Spleen (tissue), 7 donors: Measurements from ENCODE around the gene GNG7.

Source experiments
- POLR2A ChIP-seq, 3 donors: fragments of 450-650 bp; IDR thresholded peaks; one replicate each; pipeline ENCODE4 v1.5.1; 2017; ENCODE audit warnings: antibody characterized with exemption in 3 of 3, mild to moderate bottlenecking in 1 of 3
- POLR2AphosphoS5 ChIP-seq, 3 donors: sonication (generic); formaldehyde crosslinking; IDR thresholded peaks; one replicate each; pipeline ENCODE4 v1.5.1; 2017; ENCODE audit warnings: antibody characterized with exemption in 3 of 3
- TF ChIP-seq, protein P1 (sequence below), 11 experiments: fragments of 200-600 bp in 7 of 11; fragments of 450-650 bp in 4 of 11; sonication (generic) in 4 of 11; IDR thresholded peaks in 8 of 11; conservative IDR thresholded peaks in 3 of 11; 1 replicate in 7 of 11; 2 replicates in 4 of 11; pipeline versions ENCODE4 v1.4.0 to v1.8.0; 2016 to 2021; ENCODE audit warnings: antibody characterized with exemption in 11 of 11, inconsistent platforms in 4 of 11, mild to moderate bottlenecking in 1 of 11
- donor health status: DM: no; HTN: no; CAD: no; lungs with moderate emphysema.
- donor health status: DM: no; HTN: no; CAD: no.
- donor health status: DM: no; HTN: no; CAD: no.

DNA sequence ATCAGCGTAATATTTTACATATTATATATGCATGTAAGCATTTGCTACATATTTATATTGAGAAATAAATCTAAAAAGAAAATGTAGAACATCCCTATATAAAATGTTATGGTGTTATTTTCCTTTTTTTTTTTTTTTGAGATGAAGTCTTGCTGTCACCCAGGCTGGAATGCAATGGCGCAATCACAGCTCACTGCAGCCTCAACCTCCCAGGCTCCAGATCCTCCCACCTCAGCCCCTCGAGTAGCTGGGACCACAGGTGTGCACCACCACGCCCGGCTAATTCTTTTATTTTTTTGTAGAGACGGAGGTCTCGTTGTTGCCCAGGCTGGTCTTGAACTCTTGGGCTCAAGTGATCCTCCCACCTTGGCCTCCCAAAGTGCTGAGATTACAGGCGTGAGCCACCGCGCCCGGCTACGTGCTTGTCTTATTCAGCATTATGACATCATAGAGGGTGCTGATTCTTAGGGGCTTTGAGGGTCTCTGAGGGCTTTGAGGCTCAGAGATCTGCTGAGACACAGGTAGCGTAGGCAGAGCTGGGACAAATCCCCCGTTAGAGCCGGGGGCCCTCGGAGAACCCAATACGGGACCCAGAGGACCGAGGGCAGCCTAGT is 124.7 kb downstream of the GNG7 start:
- TF ChIP-seq POLR2AphosphoS5 (IDR thresholded peaks at IDR 0.05) (no peak), POLR2A (IDR thresholded peaks at IDR 0.05) (no peak)
- TF ChIP-seq, protein P1, sequence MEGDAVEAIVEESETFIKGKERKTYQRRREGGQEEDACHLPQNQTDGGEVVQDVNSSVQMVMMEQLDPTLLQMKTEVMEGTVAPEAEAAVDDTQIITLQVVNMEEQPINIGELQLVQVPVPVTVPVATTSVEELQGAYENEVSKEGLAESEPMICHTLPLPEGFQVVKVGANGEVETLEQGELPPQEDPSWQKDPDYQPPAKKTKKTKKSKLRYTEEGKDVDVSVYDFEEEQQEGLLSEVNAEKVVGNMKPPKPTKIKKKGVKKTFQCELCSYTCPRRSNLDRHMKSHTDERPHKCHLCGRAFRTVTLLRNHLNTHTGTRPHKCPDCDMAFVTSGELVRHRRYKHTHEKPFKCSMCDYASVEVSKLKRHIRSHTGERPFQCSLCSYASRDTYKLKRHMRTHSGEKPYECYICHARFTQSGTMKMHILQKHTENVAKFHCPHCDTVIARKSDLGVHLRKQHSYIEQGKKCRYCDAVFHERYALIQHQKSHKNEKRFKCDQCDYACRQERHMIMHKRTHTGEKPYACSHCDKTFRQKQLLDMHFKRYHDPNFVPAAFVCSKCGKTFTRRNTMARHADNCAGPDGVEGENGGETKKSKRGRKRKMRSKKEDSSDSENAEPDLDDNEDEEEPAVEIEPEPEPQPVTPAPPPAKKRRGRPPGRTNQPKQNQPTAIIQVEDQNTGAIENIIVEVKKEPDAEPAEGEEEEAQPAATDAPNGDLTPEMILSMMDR (IDR thresholded peaks at IDR 0.05 in 8 of 11, conservative IDR thresholded peaks at IDR 0.05 in 3 of 11) = no peak
